GM19023 (cell line): Measurements from ENCODE around the gene PAK6.

Experiments
- ATAC-seq: cut with Tn5 transposase; IDR thresholded peaks from one replicate; pipeline ENCODE4 v1.9.1; 2021; ENCODE audit warnings: mild to moderate bottlenecking, moderate library complexity; ENCODE audit not compliant: unreplicated experiment

The PAK6 gene

GRCh38 chr15:40275523-40275922, 36.7 kb downstream of the PAK6 start:
- ATAC-seq: no peak

- ATAC-seq: no peak
Observed at GRCh38 chr15:40275954-40276353, 37.1 kb downstream of the PAK6 start.

GRCh38 chr15:40276927-40277326, 38.1 kb downstream of the PAK6 start:
- ATAC-seq: no peak

GRCh38 chr15:40277471-40277870, 38.6 kb downstream of the PAK6 start:
- ATAC-seq: no peak

GRCh38 chr15:40278026-40278425, 39.2 kb downstream of the PAK6 start:
- ATAC-seq: no peak

- ATAC-seq: no peak
Observed at GRCh38 chr15:40279437-40280141, 40.7 kb downstream of the PAK6 start.

- ATAC-seq: no peak
Observed at GRCh38 chr15:40280260-40281056, 41.6 kb downstream of the PAK6 start.

GRCh38 chr15:40281057-40281800, 42.4 kb downstream of the PAK6 start:
- ATAC-seq: no peak

GRCh38 chr15:40281801-40282146, 42.9 kb downstream of the PAK6 start:
- ATAC-seq: no peak

GRCh38 chr15:40282147-40282868, 43.4 kb downstream of the PAK6 start:
- peak; percentile 49 for ATAC-seq

GRCh38 chr15:40282869-40283614, 44.2 kb downstream of the PAK6 start, which contains the start of gene ANKRD63:
TSS of gene ANKRD63 (minus strand) at chr15:40283064. CDS start at chr15:40282586, 478 bp downstream.
- ATAC-seq: peak; percentile 32

GRCh38 chr15:40283615-40284300, 44.9 kb downstream of the PAK6 start:
- ATAC-seq: no peak

- no peak for ATAC-seq
Observed at GRCh38 chr15:40285151-40285550, 46.3 kb downstream of the PAK6 start.

GRCh38 chr15:40285554-40286011, 46.7 kb downstream of the PAK6 start:
- no peak for ATAC-seq

GRCh38 chr15:40286061-40286532, 47.2 kb downstream of the PAK6 start:
- no peak for ATAC-seq

- no peak for ATAC-seq
Observed at GRCh38 chr15:40286794-40287193, 47.9 kb downstream of the PAK6 start.

- no peak for ATAC-seq
Observed at GRCh38 chr15:40287505-40287904, 48.6 kb downstream of the PAK6 start.

- no peak for ATAC-seq
Observed at GRCh38 chr15:40287968-40288367, 49.1 kb downstream of the PAK6 start.

GRCh38 chr15:40289140-40289775, 50.4 kb downstream of the PAK6 start:
- no peak for ATAC-seq
